NCI-H460 (cell line): ENCODE measurements around the gene LPCAT1. TPM values are rescaled to one million over a fixed set of nuclear protein-coding genes. Genes with fewer than 3 reads are reported as not detected.

Source experiments
- DNase-seq: peaks from one replicate; pipeline ENCODE4 v3.0.0-alpha.2; 2016; ENCODE audit warnings: low read depth; ENCODE audit errors: extremely low read depth
- small RNA-seq, 2 experiments: library from RNA; depleted of rRNA; stranded (forward); fragments of <200 nt; gene quantifications; one replicate each; pipeline ENCODE3, GENCODE V24; 2014
- total RNA-seq: library from RNA; depleted of rRNA; stranded (reverse); fragments of >200 nt; shearing (Covaris generic); gene quantifications from 2 replicates; pipeline ENCODE4 v1.2.3, GENCODE V29; 2014; rRNA removed

LPCAT1 gene
- total RNA-seq, 1 experiment from 2014 or later, result 30.6 TPM

GRCh38 chr5:1414311-1415058 lies 109.3 kb downstream of the LPCAT1 start:
- no peak for DNase-seq

- DNase-seq, result no peak
Observed at GRCh38 chr5:1413611-1414241, 110.0 kb downstream of the LPCAT1 start.

GRCh38 chr5:1413211-1413610 lies 110.5 kb downstream of the LPCAT1 start:
- DNase-seq, result no peak

GRCh38 chr5:1412621-1413020 lies 111.1 kb downstream of the LPCAT1 start:
- no peak for DNase-seq

- no peak for DNase-seq
Observed at GRCh38 chr5:1412163-1412562, 111.6 kb downstream of the LPCAT1 start.

Small RNA genes lying within 50 kb of the gene (small RNA-seq; reads per million reads assigned to genes)
- gene MIR6075, result 0 reads per million in 2 experiments

Other genes starting within 250 kb of the LPCAT1 start
- 1.5 and 2.1 TPM in 2 replicates for gene TERT, start 228.9 kb downstream of the LPCAT1 start, total RNA-seq
- 255 and 278 TPM in 2 replicates for gene CLPTM1L, start 178.9 kb downstream of the LPCAT1 start, total RNA-seq
- gene SLC6A3, start 78.5 kb downstream of the LPCAT1 start, total RNA-seq, result not detected in 2 replicates